OCI-LY1 (cell line): ENCODE data around the gene NRCAM.

Experiments used
- CTCF ChIP-seq: fragments of 200-600 bp; sonication (generic), shearing (Covaris generic); IDR thresholded peaks from 2 replicates; pipeline ENCODE4 v1.5.1; 2017; ENCODE audit warnings: mild to moderate bottlenecking, antibody characterized with exemption, low read length, moderate library complexity, mixed read lengths
- EZH2 ChIP-seq: fragments of 200-600 bp; sonication (generic), shearing (Covaris generic); IDR thresholded peaks from 2 replicates; pipeline ENCODE4 v1.8.0; 2017; ENCODE audit warnings: borderline replicate concordance, mixed run types, mild to moderate bottlenecking, antibody characterized with exemption, low read length, moderate library complexity, mixed read lengths

- TF ChIP-seq CTCF (no peak), EZH2 (no peak)
These were observed 252.7 kb downstream of the NRCAM start for GRCh38 chr7:108203537-108203936.
